ENCODE results near the gene DDX59.

Gene DDX59

GRCh38 chr1:200684015-200684414 is 14.3 kb upstream of the DDX59 start:
- no peak for DNase-seq (ENCODE audit: low read depth)
- TF ChIP-seq CTCF (conservative IDR thresholded peaks at IDR 0.05; ENCODE audit: low read depth, low read length) = no peak
- H3K4me3 ChIP-seq (ENCODE audit: low read length) = no peak overlapping the region

- no peak for DNase-seq (ENCODE audit: low read depth)
- no peak overlapping the region for H3K4me3 ChIP-seq (ENCODE audit: low read length)
- TF ChIP-seq CTCF (conservative IDR thresholded peaks at IDR 0.05; ENCODE audit: low read depth, low read length) = no peak
Measured at GRCh38 chr1:200683298-200683697, 13.6 kb upstream of the DDX59 start.

GRCh38 chr1:200681231-200681630 is 11.5 kb upstream of the DDX59 start:
- no peak overlapping the region for H3K4me3 ChIP-seq (ENCODE audit: low read length)
- no peak for TF ChIP-seq CTCF (conservative IDR thresholded peaks at IDR 0.05; ENCODE audit: low read depth, low read length)
- no peak for DNase-seq (ENCODE audit: low read depth)

GRCh38 chr1:200676829-200677228 is 7.1 kb upstream of the DDX59 start:
- no peak for TF ChIP-seq CTCF (conservative IDR thresholded peaks at IDR 0.05; ENCODE audit: low read depth, low read length)
- no peak overlapping the region for H3K4me3 ChIP-seq (ENCODE audit: low read length)
- DNase-seq (ENCODE audit: low read depth) = no peak

GRCh38 chr1:200675588-200675852 is 5.8 kb upstream of the DDX59 start:
- TF ChIP-seq CTCF (conservative IDR thresholded peaks at IDR 0.05; ENCODE audit: low read depth, low read length) = no peak
- no peak overlapping the region for H3K4me3 ChIP-seq (ENCODE audit: low read length)
- no peak for DNase-seq (ENCODE audit: low read depth)

- DNase-seq (ENCODE audit: low read depth) = no peak
- no peak overlapping the region for H3K4me3 ChIP-seq (ENCODE audit: low read length)
- no peak for TF ChIP-seq CTCF (conservative IDR thresholded peaks at IDR 0.05; ENCODE audit: low read depth, low read length)
Measured at GRCh38 chr1:200674838-200675587, 5.3 kb upstream of the DDX59 start.

- TF ChIP-seq CTCF (conservative IDR thresholded peaks at IDR 0.05; ENCODE audit: low read depth, low read length) = no peak
- H3K4me3 ChIP-seq (ENCODE audit: low read length) = no peak overlapping the region
- no peak for DNase-seq (ENCODE audit: low read depth)
Measured at GRCh38 chr1:200673952-200674823, 4.5 kb upstream of the DDX59 start.

Measured in retinal pigment epithelial cell (primary cell).